Stimulated activated CD8-positive, alpha-beta memory T cell treated with anti-CD3 and anti-CD28 coated beads, Interleukin-15, amount 100 ng/mL, for 24 hours (primary cell): Measurements from ENCODE around the gene CACNA1H.

Experiments used
- DNase-seq: peaks from one replicate; pipeline ENCODE4 v3.0.0-alpha.2; 2020; ENCODE audit warnings: low read depth

The CACNA1H gene

GRCh38 chr16:1158456-1159324, 5.8 kb downstream of the CACNA1H start:
- no peak for DNase-seq

- no peak for DNase-seq
Measured at GRCh38 chr16:1159325-1159972, 6.5 kb downstream of the CACNA1H start.

GRCh38 chr16:1159973-1160772, 7.3 kb downstream of the CACNA1H start:
- no peak for DNase-seq

DNA sequence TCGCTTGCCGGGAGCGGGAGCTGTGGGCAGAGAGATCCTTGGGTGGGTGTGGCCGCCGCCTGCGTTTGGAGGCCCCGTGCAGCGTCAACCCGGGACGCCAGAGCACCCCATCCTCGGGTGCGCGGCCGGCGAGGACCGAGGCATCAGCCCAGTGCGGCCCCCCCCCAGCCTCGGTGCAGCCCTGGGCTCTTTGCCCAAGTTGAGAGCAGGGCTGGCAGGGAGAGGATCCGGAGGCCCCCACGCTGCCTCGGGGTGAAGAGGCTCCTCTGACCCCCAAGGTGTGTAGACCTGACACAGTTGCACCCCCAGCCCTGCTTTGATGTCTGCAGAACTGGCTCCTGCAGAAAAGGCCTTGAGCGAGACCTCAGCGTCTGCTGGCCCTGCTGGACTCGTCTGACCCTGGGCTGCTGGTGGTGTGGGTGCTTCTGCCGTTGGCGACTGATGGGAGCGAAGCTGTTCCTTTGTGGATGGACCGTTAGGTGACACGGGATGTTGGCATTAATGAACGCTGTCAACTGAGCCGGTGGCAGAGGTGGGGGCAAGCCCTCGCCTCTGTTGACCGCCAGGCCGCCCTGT, 8.0 kb downstream of the CACNA1H start:
- no peak for DNase-seq

DNA sequence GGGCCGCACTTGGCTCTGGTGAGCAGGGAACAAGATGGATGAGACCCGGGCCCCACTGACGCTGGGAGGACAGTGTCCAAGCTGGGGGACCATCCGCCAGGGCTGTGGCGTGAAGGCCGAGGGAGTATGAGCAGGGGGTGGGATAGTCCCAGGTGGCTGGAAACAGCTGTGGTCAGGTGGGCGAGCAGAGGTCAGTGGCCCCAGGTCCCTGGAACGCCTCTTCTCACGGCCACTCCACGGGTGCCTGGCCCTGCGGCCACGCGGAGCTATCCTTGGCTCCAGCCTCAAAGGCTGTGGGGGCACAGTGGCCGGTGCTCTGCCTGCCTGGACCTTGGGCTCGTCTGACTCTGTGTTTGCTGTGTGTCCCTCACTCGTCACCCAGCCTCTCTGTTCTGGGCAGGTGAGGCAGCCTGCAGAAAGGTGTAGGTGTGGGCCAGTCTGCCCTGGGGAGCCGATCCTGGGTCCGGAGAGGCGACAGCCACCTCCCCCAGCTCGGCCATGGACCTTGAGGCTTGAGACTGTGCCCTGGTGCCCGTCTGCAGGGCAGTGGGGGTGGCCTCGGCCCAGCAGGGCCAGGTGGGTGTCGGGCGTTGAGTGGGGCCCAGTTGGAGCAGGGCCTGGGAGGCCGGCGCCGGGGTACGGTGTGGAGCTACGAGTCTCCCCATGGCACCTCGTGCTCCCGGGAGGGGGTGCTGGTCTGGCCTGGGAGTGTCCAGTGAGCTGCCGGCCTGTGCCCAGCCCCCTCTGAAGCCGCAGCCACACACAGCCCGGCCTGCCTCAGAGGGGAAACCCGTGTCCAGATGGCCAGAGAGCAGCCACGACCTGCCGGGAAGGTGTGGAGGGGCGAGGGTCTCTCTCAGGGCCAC, 10.0 kb downstream of the CACNA1H start:
- no peak for DNase-seq

DNA sequence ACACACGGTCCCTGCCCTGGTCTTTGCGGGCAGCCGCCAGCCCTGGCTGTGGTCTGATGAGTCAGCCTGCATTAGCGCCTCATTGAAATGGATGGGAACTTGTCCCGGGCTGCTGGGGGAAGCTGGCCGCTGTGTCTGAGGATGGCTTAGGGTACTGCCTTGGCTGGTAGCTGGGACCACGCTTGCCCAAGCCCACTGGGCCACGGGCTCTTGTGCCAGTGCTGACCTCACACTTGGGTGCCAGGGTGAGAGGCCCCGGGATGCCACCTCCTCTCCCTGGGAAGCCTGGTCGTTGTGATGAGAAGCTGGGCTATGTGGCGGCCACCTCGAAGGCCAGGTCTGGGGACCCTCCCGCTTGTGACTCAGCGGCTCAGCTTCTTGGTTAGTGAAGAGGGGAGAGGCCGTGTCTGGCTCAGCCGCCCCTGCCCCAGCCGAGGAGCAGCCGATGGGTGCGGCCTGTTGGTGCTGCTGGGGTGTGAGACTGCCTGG, 10.7 kb downstream of the CACNA1H start:
- no peak for DNase-seq

- no peak for DNase-seq
Measured at GRCh38 chr16:1164382-1164781, 11.5 kb downstream of the CACNA1H start.

GRCh38 chr16:1164975-1165374, 12.1 kb downstream of the CACNA1H start:
- no peak for DNase-seq

DNA sequence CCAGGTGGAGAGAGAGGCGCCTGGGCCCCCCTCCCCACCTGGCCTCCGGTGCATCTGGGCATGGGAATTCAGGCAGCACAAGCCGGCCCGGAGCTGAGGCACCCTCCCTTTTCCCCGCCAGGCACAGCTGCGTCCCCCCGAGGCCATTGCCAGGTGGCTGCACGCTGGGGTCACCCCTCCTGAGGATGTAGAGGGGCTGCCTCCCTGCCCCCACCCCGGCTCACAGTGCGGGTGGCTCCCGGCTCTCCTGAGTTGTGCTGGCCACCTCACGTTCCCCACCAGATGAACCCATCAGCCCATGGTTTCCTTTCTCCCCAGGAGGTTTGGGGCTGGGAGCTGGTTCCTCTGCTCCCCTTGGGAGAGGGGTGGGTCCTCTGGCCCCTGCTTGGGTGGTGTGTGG, 12.6 kb downstream of the CACNA1H start:
- DNase-seq, result no peak

- DNase-seq, result no peak
Measured at GRCh38 chr16:1167276-1168107, 14.6 kb downstream of the CACNA1H start.

DNA sequence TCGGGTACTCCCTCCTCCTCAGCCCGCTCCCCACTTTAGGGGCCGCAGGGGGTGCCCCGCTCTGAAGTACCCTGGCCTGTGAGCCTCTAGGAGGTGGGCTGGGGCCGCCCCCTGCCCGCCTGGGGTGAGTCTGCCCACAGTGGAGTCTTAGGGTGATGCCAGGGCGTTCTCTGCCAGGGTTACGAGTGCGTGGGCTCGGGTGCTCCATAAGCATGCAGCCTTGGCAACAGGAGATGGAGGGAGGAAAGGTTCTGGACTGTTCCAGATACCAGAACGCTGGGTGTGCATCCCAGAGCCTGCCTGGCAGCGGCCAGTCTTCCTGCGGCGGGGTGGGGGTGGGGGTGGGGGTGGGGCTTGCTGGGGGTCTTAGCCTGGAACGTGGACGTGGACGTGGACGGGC, 15.9 kb downstream of the CACNA1H start:
- DNase-seq, result no peak

GRCh38 chr16:1169285-1170075, 16.6 kb downstream of the CACNA1H start:
- no peak for DNase-seq

DNA sequence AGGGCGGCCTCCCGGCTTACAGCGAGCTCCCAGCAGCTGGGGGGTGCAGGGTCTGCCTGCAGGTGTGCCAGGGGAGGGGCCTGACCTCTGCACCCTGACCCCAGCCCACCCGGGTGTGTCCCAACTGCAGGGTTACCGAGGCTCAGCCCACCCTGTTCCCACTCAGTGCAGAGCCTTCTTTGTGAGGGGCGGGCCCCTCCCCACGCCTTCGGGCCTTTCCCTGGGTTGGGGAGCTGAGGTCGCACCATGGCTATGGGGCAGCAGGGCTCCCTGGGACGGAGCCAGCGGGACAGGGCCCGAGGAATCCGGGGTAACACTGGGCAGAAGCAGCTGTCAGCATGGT, 17.1 kb downstream of the CACNA1H start:
- no peak for DNase-seq

DNA sequence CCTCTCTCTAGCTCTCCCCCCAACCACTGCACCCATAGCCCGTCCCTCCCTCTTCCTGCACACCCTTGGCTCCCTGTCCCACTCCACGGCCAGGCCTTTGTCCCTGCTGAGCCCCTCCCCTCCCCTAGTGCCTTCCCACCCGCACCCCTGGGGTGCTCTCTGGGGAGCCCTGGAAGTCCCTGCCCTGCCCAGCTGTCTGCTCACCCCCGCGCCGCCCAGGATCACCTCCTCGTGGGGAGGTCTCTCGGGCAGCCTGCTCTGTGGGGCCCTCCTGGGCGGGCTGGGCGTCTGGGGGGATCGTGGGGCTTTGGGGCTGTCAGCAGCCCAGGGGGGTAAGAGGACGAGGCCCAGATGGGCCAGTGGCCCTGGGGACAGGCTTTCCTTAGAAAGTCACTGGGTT, 18.1 kb downstream of the CACNA1H start:
- no peak for DNase-seq

DNA sequence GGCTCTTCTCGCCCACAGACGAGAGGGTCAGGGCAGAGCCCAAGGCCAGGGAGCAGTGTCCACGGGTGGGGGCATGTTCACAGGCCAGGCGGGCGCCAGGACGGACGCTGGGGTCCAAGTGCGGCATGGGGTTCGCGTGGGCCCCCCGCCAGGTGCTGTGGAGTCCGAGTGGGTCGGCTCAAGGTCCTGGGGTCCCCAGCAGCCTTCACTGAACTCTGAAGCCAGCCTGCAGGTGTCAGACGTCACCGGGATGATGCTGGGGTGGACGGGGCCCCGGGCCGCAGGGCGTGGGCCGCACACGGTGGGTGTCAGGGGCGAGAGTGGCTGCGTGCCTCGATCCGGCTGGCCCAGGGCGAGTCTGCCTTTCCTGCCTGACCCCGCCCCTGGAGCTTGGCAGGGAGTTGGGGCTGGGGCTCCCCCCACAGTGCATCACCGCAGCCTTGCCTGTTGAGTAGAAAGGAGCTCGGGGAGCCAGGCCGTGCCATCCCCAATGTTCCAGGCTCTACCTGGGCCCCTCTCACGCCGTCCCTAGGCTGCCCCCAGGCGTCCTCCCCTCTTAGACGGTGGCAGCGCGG, 19.0 kb downstream of the CACNA1H start:
- no peak for DNase-seq

- DNase-seq, result no peak
Measured at GRCh38 chr16:1172651-1173050, 19.7 kb downstream of the CACNA1H start.

DNA sequence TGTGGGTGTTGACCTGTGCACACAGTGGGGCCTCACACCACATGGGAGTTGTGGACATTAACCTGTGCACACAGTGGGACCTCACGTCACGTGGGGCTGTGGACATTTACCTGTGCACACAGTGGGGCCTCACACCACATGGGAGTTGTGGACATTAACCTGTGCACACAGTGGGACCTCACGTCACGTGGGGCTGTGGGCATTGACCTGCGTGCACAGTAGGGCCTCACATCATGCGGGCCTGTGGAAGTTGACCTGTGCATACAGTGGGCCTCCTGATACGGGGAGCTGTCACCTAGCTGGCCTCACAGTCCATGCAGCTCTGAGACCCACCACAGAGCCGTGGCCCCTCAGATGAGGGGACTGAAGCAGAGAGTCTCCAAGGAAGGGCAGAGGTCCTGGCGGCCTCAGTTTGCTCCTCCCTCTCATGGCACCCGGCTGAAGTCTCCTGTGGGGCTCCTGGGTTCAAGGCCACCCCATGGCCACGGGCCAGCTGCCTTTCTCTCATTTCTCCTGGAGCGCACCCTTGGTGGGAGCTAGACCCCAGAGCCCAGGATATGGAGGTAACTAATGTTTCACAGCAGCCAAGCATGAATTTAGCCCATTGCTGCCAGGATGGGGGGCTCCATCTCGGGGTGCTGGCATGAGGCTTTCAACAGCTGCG, 21.0 kb downstream of the CACNA1H start:
- DNase-seq, result no peak

GRCh38 chr16:1174477-1175357, 21.8 kb downstream of the CACNA1H start:
- DNase-seq, result no peak
